A673 (cell line): ENCODE measurements around the gene IL1RAPL2. TPM values are rescaled to one million over a fixed set of nuclear protein-coding genes. Genes with fewer than 3 reads are reported as not detected.

ENCODE experiments used
- BruUV-seq: library from RNA; stranded (reverse); fragments of 400-500 nt; replicated peaks from 2 replicates; lab custom pipeline; 2021; lab: Mats Ljungman, UMichigan
- CTCF ChIA-PET: fragments of 300-600 bp; sonication (Branson Sonifier 250); formaldehyde crosslinking; loops from one replicate; lab custom pipeline; 2022; ENCODE audit warnings: antibody characterized with exemption; lab: Charles Lee
- POLR2A ChIA-PET: fragments of 300-600 bp; sonication (Branson Sonifier 250); formaldehyde crosslinking; loops from one replicate; lab custom pipeline; 2022; ENCODE audit warnings: antibody characterized with exemption; ENCODE audit not compliant: low non-redundant PET; lab: Charles Lee
- DNase-seq: peaks from one replicate; pipeline ENCODE4 v3.0.0-alpha.2; 2015; ENCODE audit warnings: low spot score
- H3K27ac ChIP-seq: fragments of 200-600 bp; sonication (generic); 2 replicates; pipeline ENCODE4 v1.5.1; 2016; ENCODE audit warnings: mixed run types, low read depth, mild to moderate bottlenecking, mixed read lengths, antibody characterized with exemption, low read length; ENCODE audit not compliant: poor library complexity, severe bottlenecking
- H3K27me3 ChIP-seq: fragments of 200-600 bp; sonication (generic); replicated peaks from 2 replicates; pipeline ENCODE4 v1.6.1; 2017; ENCODE audit warnings: mixed run types, low read depth, mild to moderate bottlenecking, mixed read lengths, antibody characterized with exemption, low read length; ENCODE audit not compliant: insufficient read depth, poor library complexity
- H3K36me3 ChIP-seq: fragments of 200-600 bp; sonication (generic); 2 replicates; pipeline ENCODE4 v1.6.1; 2016; ENCODE audit warnings: mixed run types, mild to moderate bottlenecking, mixed read lengths, antibody characterized with exemption, low read length; ENCODE audit not compliant: insufficient read depth, poor library complexity, severe bottlenecking
- H3K4me1 ChIP-seq: fragments of 200-600 bp; sonication (generic); 2 replicates; pipeline ENCODE4 v1.6.1; 2017; ENCODE audit warnings: mixed run types, mild to moderate bottlenecking, mixed read lengths, antibody characterized with exemption, low read length; ENCODE audit not compliant: insufficient read depth, poor library complexity, severe bottlenecking
- H3K4me3 ChIP-seq: fragments of 200-600 bp; sonication (generic); 2 replicates; pipeline ENCODE4 v1.5.1; 2016; ENCODE audit warnings: low read depth, mixed run types, mild to moderate bottlenecking, mixed read lengths, low read length; ENCODE audit not compliant: poor library complexity, severe bottlenecking
- H3K9me3 ChIP-seq: fragments of 200-600 bp; sonication (generic); 2 replicates; pipeline ENCODE4 v1.6.1; 2016; ENCODE audit warnings: mixed run types, low read depth, mild to moderate bottlenecking, mixed read lengths, antibody characterized with exemption, low read length; ENCODE audit not compliant: poor library complexity, severe bottlenecking
- EZH2 ChIP-seq: fragments of 200-600 bp; sonication (generic); IDR thresholded peaks from 2 replicates; pipeline ENCODE4 v1.6.1; 2017; ENCODE audit warnings: borderline replicate concordance, low read depth, mild to moderate bottlenecking, mixed read lengths, antibody characterized with exemption, low read length; ENCODE audit not compliant: poor library complexity, severe bottlenecking
- intact Hi-C: fragments of 100-400 bp; cut with micrococcal nuclease; formaldehyde crosslinking; loops from one replicate; pipeline ENCODE4 v1.10.0; 2022; ENCODE audit not compliant: unreplicated experiment
- total RNA-seq: library from RNA; stranded (reverse); gene quantifications from 2 replicates; pipeline ENCODE4 v1.2.3, GENCODE V29; 2021
- TF ChIP-seq, protein P1 (sequence below): fragments of 300-800, 200-600 bp; sonication (generic); conservative IDR thresholded peaks from 2 replicates; pipeline ENCODE4 v1.5.1; 2017; ENCODE audit warnings: low read depth, mild to moderate bottlenecking, antibody characterized with exemption, low read length, moderate library complexity, mixed read lengths

IL1RAPL2 gene
- total RNA-seq, 1 experiment from 2014 or later = not detected

DNA sequence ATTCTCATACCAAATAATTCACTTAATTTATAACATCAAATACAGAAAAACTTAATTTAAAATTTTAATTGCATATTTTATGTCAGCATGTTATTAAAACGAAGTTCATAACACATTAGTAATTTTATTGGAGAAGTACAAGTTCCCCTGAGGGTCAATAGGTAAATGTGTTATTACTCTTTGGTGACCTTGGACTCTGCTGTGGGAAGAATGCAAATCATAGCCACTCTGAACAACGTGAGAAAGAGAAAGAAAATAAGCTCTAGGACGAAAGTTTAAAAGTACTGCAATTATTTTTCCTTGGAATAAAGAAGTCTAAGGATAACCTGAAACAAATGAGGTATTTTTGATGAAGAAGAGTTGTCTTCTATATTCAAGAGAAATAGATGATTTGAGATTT is 115.2 kb downstream of the IL1RAPL2 start:
- Histone ChIP-seq H3K4me1 (no peaks in the 10 kb centered on the region), H3K27ac (no peak overlapping the region), H3K9me3 (no peaks in the 10 kb centered on the region), H3K36me3 (no peaks in the 10 kb centered on the region), H3K4me3 (no peak overlapping the region), H3K27me3 (no peaks in the 10 kb centered on the region)
- intact Hi-C loops = no loop called here
- ChIA-PET POLR2A (no interaction called here), CTCF (no interaction called here)
- no TSS peak for BruUV-seq
- TF ChIP-seq, protein P1, sequence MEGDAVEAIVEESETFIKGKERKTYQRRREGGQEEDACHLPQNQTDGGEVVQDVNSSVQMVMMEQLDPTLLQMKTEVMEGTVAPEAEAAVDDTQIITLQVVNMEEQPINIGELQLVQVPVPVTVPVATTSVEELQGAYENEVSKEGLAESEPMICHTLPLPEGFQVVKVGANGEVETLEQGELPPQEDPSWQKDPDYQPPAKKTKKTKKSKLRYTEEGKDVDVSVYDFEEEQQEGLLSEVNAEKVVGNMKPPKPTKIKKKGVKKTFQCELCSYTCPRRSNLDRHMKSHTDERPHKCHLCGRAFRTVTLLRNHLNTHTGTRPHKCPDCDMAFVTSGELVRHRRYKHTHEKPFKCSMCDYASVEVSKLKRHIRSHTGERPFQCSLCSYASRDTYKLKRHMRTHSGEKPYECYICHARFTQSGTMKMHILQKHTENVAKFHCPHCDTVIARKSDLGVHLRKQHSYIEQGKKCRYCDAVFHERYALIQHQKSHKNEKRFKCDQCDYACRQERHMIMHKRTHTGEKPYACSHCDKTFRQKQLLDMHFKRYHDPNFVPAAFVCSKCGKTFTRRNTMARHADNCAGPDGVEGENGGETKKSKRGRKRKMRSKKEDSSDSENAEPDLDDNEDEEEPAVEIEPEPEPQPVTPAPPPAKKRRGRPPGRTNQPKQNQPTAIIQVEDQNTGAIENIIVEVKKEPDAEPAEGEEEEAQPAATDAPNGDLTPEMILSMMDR = no peak
- no peak for TF ChIP-seq EZH2
- no peak for DNase-seq

DNA sequence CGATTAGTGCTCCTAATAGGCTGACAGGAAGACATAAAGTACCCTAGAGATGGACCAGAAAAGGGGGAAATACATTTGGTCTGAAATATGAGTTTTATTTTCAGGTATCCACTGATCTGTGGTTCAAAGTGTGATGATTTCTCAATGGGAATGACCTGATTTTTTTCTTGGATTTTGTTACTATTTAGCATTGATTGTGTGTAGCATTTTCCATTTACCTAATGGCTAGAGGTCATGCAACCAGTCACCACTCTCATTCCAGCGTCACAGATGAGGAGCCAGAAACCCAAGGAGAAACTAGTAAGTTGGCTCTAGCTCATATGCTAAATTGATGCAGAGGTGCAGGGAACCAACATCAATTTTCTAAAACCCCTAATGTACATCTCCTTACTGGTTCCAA is 118.1 kb downstream of the IL1RAPL2 start:
- H3K36me3 ChIP-seq = no peaks in the 10 kb centered on the region
- no peak for DNase-seq
- H3K4me3 ChIP-seq = no peak overlapping the region
- no peak overlapping the region for H3K27ac ChIP-seq
- intact Hi-C loops = no loop called here
- ChIA-PET CTCF (no interaction called here), POLR2A (no interaction called here)
- H3K4me1 ChIP-seq = no peaks in the 10 kb centered on the region
- no peaks in the 10 kb centered on the region for H3K27me3 ChIP-seq
- H3K9me3 ChIP-seq = no peaks in the 10 kb centered on the region
- no TSS peak for BruUV-seq
- TF ChIP-seq EZH2 = no peak
- TF ChIP-seq, protein P1 = no peak

DNA sequence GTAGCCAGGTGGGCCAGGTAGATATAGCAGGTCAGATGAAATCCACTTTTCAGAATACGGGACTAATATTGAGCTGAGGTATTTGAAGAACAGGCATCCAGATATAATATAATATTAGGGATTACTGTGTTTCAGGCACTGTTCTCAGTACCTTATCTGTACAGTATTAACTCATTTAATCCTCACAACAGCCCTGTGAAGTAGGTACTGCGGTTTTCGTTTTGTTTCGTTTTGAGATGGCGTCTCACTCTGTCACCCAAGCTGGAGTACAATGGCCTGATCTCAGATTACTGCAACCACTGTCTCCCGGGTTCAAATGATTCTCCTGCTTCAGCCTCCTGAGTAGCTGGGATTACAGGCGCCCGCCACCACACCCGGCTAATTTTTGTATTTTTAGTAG is 129.6 kb downstream of the IL1RAPL2 start:
- no peak overlapping the region for H3K4me3 ChIP-seq
- H3K27me3 ChIP-seq = no peaks in the 10 kb centered on the region
- TF ChIP-seq, protein P1 = no peak
- no peak for TF ChIP-seq EZH2
- intact Hi-C loops = no loop called here
- no peak for DNase-seq
- H3K36me3 ChIP-seq = no peaks in the 10 kb centered on the region
- H3K9me3 ChIP-seq = no peaks in the 10 kb centered on the region
- ChIA-PET CTCF (no interaction called here), POLR2A (interaction anchor here (0.6 kb wide), 1 partner anchor 498 kb away, joined by 6 read pairs; no protein-coding TSS in a partner anchor)
- BruUV-seq = no TSS peak
- no peak overlapping the region for H3K27ac ChIP-seq
- H3K4me1 ChIP-seq = no peaks in the 10 kb centered on the region
